NCI-H146 treated with DMSO at 0.1 percent for 48 hours (cell line): ENCODE data around the gene CTSH.
"Not testable (repeated sequence)": the region's sequence is repeated elsewhere in the genome, so short reads cannot be mapped to it uniquely, and the experiment has no call there.

ENCODE experiments used
- DNase-seq: peaks from one replicate; lab custom pipeline; 2025; ENCODE audit not compliant: unreplicated experiment; lab: John Stamatoyannopoulos, UW

CTSH gene

GRCh38 chr15:78944202-78944625 lies 632 bp downstream of the CTSH start:
- no peak for DNase-seq

GRCh38 chr15:78943692-78944091 lies 1.2 kb downstream of the CTSH start:
- no peak for DNase-seq

- no peak for DNase-seq
Observed at GRCh38 chr15:78942741-78943140, 2.1 kb downstream of the CTSH start.

GRCh38 chr15:78938658-78939488 lies 6.0 kb downstream of the CTSH start:
- no peak for DNase-seq

GRCh38 chr15:78937132-78937739 lies 7.6 kb downstream of the CTSH start:
- DNase-seq = no peak

- no peak for DNase-seq
Observed at GRCh38 chr15:78934655-78935023, 10.2 kb downstream of the CTSH start.

- DNase-seq = no peak
Observed at GRCh38 chr15:78933823-78934654, 10.8 kb downstream of the CTSH start.

GRCh38 chr15:78933187-78933822 lies 11.5 kb downstream of the CTSH start:
- DNase-seq = no peak

- DNase-seq = no peak
Observed at GRCh38 chr15:78932258-78932808, 12.5 kb downstream of the CTSH start.

GRCh38 chr15:78931439-78932257 lies 13.2 kb downstream of the CTSH start:
- DNase-seq = no peak

- no peak for DNase-seq
Observed at GRCh38 chr15:78930577-78931388, 14.1 kb downstream of the CTSH start.

- DNase-seq = no peak
Observed at GRCh38 chr15:78929536-78930264, 15.1 kb downstream of the CTSH start.

GRCh38 chr15:78928616-78929093 lies 16.2 kb downstream of the CTSH start:
- DNase-seq = no peak

GRCh38 chr15:78928176-78928575 lies 16.7 kb downstream of the CTSH start:
- DNase-seq = not testable (repeated sequence)

GRCh38 chr15:78927077-78927790 lies 17.6 kb downstream of the CTSH start:
- DNase-seq = no peak

- DNase-seq = no peak
Observed at GRCh38 chr15:78925956-78926743, 18.7 kb downstream of the CTSH start.

GRCh38 chr15:78925076-78925624 lies 19.7 kb downstream of the CTSH start:
- no peak for DNase-seq
